HG03103 (cell line): ENCODE measurements around the gene PDCD2.
"Not testable (repeated sequence)": the region's sequence is repeated elsewhere in the genome, so short reads cannot be mapped to it uniquely, and the experiment has no call there.

ENCODE experiments used
- ATAC-seq: cut with Tn5 transposase; IDR thresholded peaks from one replicate; pipeline ENCODE4 v1.9.1; 2021; ENCODE audit warnings: low read depth; ENCODE audit not compliant: unreplicated experiment

PDCD2 gene

GRCh38 chr6:170552765-170553533 lies 31.5 kb downstream of the PDCD2 start, which contains the start of gene PSMB1:
Gene PSMB1, minus strand, starts transcription at chr6:170553307. Its CDS starts 65 bp downstream, at chr6:170553242.
- peak; percentile 51 for ATAC-seq

- ATAC-seq = no peak
These were observed 39.0 kb downstream of the PDCD2 start for GRCh38 chr6:170545405-170545804.

- no peak for ATAC-seq
These were observed 42.3 kb downstream of the PDCD2 start for GRCh38 chr6:170542031-170542719.

GRCh38 chr6:170537329-170537728 lies 47.1 kb downstream of the PDCD2 start:
- no peak for ATAC-seq

- ATAC-seq = no peak
These were observed 47.8 kb downstream of the PDCD2 start for GRCh38 chr6:170536671-170537070.

- no peak for ATAC-seq
These were observed 49.4 kb downstream of the PDCD2 start for GRCh38 chr6:170535004-170535403.

GRCh38 chr6:170533792-170534191 lies 50.6 kb downstream of the PDCD2 start:
- no peak for ATAC-seq

- ATAC-seq = no peak
These were observed 51.5 kb downstream of the PDCD2 start for GRCh38 chr6:170532867-170533488.

- ATAC-seq = peak; percentile 64
These were observed 54.5 kb downstream of the PDCD2 start for GRCh38 chr6:170529839-170530469.

GRCh38 chr6:170527995-170528394 lies 56.4 kb downstream of the PDCD2 start:
- not testable (repeated sequence) for ATAC-seq

- ATAC-seq = no peak
These were observed 58.6 kb downstream of the PDCD2 start for GRCh38 chr6:170525795-170526194.
